Fibroblast of villous mesenchyme (primary cell): ENCODE results near the gene TMEM221. TPM values are rescaled to one million over a fixed set of nuclear protein-coding genes. Genes with fewer than 3 reads are reported as not detected.

Experiments
- DNase-seq: peaks from one replicate; pipeline ENCODE4 v3.0.0-alpha.2; 2010; ENCODE audit warnings: low read depth
- H3K4me3 ChIP-seq: 2 replicates; pipeline ENCODE4 v1.5.1; 2011; ENCODE audit warnings: low read depth, mild to moderate bottlenecking, low read length
- CTCF ChIP-seq: IDR thresholded peaks from 2 replicates; pipeline ENCODE4 v1.5.1; 2012; ENCODE audit warnings: low read depth, mild to moderate bottlenecking, low read length; ENCODE audit not compliant: insufficient read depth
- total RNA-seq: library from RNA; depleted of rRNA; stranded (reverse); fragments of >200 nt; gene quantifications from 2 replicates; pipeline ENCODE4 v1.2.3, GENCODE V29; 2012

TMEM221 gene
- total RNA-seq, 1 donor: not detected

- no peak for TF ChIP-seq CTCF
- DNase-seq: no peak
- no peak overlapping the region for H3K4me3 ChIP-seq
These were observed 26.5 kb downstream of the TMEM221 start for GRCh38 chr19:17421942-17422341.

- H3K4me3 ChIP-seq: peak overlapping the region; percentile 85
- peak; percentile 28 for TF ChIP-seq CTCF
- DNase-seq: no peak
These were observed 28.0 kb downstream of the TMEM221 start for GRCh38 chr19:17420475-17420924.

- H3K4me3 ChIP-seq: peak within 1 kb of the TSS; percentile 85
- DNase-seq: peak; percentile 99
- TF ChIP-seq CTCF: no peak
These were observed 28.6 kb downstream of the TMEM221 start, which contains the start of gene MVB12A for GRCh38 chr19:17419621-17420474. TSS of gene MVB12A (plus strand) at chr19:17420047. CDS start at chr19:17420136, 89 bp downstream.

GRCh38 chr19:17419154-17419620 lies 29.3 kb downstream of the TMEM221 start:
- H3K4me3 ChIP-seq: peak overlapping the region; percentile 59
- no peak for DNase-seq
- no peak for TF ChIP-seq CTCF

GRCh38 chr19:17418710-17419109 lies 29.8 kb downstream of the TMEM221 start:
- peak overlapping the region; percentile 59 for H3K4me3 ChIP-seq

GRCh38 chr19:17415121-17415520 lies 33.3 kb downstream of the TMEM221 start:
- no peak for TF ChIP-seq CTCF
- no peak overlapping the region for H3K4me3 ChIP-seq
- DNase-seq: peak; percentile 79

More at GRCh38 chr19:17418710-17419109, 29.8 kb downstream of the TMEM221 start:
- TF ChIP-seq CTCF: no peak
- DNase-seq: peak; percentile 50

- no peak overlapping the region for H3K4me3 ChIP-seq
- no peak for DNase-seq
- TF ChIP-seq CTCF: no peak
These were observed 34.4 kb downstream of the TMEM221 start for GRCh38 chr19:17414097-17414496.
